Hepatocyte (in vitro differentiated cells): ENCODE data around the gene HPSE2.

Experiments used
- EZH2 ChIP-seq: fragments of 200-600 bp; sonication (generic); IDR thresholded peaks from 2 replicates; pipeline ENCODE4 v1.6.1; 2016; ENCODE audit warnings: antibody characterized with exemption, mild to moderate bottlenecking, borderline replicate concordance
- TF ChIP-seq, protein P1 (sequence below): fragments of 200-600 bp; sonication (generic); IDR thresholded peaks from 2 replicates; pipeline ENCODE4 v1.5.1; 2016; ENCODE audit warnings: antibody characterized with exemption, mild to moderate bottlenecking; ENCODE audit not compliant: poor library complexity

DNA sequence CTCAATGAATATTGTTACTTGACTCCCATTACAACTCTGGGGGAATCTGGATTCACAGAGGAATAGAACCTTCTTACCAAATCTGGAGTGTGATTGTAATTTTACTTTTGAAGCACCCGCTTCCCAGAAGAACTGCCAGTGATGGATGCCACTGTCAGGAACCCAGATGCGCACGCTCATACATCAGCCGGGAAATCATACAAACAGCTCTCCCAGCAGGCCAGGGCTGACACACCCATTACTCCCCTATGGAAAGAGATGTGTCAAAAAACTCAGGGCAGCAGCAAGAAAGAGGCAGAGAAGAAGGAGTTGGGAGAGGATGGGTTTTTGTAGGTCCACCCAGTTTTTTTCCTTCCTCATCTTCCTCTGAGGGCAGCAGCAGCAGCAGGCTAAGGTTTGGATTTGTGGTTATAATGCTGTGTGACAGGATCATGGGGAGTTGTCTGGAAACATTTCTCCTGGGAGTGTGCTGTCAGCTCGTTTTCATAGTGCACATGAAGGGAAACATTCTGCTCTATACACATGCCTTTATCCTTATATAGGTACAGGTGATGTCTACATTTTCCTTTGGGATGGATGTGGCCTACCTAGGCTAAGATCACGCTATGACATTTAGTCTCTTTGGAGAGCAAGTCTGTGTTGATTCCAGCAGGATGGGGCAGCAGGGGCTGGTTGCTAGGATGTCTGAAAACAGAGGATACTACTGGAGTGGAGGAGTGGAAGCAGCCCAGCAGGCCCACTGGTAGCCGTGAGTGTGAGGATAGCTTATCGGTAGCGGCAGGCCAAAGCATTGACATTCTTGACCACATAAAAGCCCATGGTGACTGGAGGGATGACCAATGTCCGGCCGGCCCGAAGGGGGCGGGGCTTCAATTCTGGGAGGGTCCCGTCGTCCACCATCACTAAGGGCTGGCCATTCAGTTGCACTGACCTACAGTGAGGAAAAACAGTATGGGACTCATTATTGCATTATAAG lies 776.6 kb downstream of the HPSE2 start:
- no peak for TF ChIP-seq EZH2
- TF ChIP-seq, protein P1, sequence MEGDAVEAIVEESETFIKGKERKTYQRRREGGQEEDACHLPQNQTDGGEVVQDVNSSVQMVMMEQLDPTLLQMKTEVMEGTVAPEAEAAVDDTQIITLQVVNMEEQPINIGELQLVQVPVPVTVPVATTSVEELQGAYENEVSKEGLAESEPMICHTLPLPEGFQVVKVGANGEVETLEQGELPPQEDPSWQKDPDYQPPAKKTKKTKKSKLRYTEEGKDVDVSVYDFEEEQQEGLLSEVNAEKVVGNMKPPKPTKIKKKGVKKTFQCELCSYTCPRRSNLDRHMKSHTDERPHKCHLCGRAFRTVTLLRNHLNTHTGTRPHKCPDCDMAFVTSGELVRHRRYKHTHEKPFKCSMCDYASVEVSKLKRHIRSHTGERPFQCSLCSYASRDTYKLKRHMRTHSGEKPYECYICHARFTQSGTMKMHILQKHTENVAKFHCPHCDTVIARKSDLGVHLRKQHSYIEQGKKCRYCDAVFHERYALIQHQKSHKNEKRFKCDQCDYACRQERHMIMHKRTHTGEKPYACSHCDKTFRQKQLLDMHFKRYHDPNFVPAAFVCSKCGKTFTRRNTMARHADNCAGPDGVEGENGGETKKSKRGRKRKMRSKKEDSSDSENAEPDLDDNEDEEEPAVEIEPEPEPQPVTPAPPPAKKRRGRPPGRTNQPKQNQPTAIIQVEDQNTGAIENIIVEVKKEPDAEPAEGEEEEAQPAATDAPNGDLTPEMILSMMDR, result no peak
